ENCODE measurements around the gene BRD4.

The BRD4 gene

DNA sequence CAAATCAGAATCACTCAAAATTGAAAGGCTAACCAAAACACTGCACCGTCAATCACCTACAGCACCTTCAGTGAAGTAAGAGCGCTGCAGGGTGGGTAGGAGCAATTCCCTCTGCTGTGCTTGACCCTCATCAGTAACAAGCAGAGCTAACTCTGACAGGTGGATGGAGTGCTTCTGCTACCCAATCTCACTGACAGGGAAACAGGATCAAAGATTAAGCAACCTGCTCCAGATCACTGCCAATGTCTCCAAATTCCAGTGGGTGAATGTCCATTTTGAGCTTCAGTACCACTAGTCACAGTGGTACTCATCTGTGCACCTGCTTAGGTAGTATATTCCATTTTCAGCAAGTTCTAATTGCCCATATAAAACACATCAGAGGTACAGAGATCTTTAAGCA is 25.2 kb downstream of the BRD4 start:
- DNase-seq = no peak

GRCh38 chr19:15305582-15306334 is 26.6 kb downstream of the BRD4 start:
- no peak for DNase-seq

DNA sequence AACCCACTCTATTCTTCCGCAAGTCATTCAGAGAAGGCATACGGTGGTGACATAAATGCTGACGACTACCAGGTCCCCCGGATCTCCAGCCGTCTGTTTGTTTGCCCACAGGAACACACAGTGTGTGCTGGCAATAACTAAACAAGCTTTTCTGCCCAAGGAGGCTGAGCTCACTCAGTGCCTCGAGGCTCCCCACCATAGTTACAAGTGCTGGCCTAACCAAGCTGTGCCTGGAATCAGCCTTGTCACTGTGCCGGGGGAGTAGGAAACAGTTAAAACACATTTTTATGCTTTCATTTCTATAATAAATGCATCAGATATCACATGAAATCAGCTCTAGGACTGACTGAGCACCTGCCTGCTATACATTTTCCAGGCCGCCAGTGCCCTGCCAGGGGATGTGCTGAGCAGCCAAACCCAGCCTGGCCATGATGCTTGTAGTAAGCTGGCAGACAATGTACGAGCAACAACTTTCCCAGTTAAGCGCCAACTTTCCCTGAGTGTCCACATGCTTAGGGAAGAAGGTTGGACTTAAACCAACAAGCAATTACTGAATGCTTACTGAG is 28.1 kb downstream of the BRD4 start:
- DNase-seq = no peak

GRCh38 chr19:15303105-15303780 is 29.1 kb downstream of the BRD4 start:
- no peak for DNase-seq

DNA sequence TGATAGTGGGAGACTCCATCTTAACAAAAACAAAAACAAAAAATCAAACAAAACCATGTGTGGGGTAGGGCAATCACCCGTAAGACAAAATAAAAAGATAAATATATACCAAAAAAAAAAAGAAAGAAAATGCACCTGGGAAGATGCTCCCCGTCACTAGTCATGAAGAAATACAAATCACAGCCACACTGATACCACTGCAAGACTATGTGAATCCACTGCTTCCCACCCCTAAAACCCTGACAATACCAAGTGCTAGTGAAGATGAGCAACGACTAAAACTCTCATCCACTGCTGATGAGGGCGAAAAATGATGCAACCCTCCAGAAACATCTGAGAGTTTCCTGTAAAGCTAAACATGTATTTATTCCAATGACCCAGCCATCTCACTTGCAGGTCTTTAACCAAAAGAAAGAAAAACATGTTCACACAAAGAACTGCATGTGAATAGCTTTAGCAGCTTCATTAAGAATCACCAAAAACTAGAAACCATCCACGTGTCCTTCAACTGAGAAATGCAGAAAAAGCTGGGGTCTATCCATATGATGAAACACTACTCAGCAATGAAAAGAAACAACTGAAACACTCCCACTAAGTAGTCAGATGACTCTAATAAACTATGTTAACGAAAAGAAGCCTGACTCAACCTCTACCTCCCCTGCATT is 31.7 kb downstream of the BRD4 start:
- DNase-seq = no peak

- no peak for DNase-seq
Observed at GRCh38 chr19:15299568-15300409, 32.5 kb downstream of the BRD4 start.

- DNase-seq = no peak
Observed at GRCh38 chr19:15298847-15299567, 33.3 kb downstream of the BRD4 start.

DNA sequence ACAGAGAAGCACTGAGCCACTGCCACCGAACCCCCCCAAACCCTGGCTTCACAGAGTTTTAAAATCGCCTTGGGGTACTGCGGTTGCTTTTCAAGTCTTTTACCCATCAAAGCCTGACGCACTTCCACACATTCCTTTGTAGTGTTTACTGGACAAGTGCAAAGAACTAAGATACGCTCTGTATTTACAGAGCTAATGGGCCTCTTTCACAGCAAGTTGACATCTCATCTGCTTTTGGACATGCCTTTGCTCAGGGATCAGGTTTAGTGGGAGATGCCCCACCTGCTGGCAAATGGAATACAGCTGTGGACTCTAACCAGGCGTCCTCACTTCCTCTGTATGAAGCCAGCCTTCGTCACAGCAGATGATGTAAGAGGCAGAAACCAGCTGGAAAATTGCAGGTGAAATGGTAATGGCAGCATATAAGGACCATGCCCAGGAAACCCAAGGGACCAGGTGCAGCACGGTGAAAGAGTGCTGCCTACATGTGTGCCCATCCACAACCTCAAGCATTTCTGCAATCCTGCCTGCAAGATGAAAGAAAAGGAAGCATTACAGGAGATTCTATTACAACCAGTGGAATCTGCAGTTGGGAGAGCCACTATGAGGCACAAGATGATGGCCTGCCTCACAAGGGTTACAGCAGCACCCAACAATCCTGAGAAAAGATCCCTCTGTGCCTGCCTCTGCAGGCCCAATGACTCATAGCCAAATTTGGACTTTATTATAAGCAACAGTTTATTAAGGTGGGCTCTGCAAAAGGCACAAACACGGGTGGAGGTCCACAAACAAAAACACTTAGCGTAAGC is 34.7 kb downstream of the BRD4 start:
- DNase-seq = peak; percentile 27

GRCh38 chr19:15296841-15297415 is 35.4 kb downstream of the BRD4 start:
- no peak for DNase-seq

DNA sequence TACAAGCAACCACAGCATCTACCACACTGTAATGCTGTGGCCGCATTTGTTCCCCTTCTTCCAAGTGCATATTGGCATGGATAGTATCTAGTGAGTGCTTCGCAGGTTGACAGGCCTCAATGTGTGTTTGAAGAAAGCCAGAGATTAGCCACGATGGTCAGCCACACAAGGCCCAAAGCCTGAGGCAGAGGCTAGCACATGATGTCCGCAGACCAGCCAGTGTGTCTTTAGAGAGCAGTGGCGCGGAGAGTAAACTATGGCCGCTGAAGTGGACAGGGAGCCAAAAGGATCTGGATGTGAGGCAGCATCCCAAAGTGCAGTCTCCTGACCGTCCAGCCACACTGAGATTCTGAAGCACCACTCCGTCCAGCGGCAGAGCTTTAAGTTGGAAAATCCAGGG is 36.0 kb downstream of the BRD4 start:
- no peak for DNase-seq

DNA sequence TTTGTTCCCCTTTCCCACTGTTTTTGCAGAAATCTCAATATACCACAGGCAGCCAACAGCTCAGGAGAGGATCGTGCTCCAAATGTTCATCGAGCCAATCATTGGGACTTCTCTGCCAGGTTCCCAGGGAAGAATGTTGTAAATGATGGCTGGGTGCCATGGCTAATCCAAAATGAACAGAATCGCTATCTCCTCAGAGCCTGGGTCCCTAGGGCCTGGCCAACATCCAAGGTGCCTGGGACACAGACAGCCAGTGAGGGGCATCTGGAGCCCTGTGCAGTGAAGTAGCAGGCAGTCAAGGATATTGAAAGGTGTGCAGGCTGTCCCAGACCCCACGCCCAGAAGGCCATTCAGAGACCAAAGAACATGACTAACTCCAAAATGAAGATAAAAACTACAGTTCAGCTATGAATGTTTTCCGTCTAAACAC is 37.8 kb downstream of the BRD4 start:
- no peak for DNase-seq

DNA sequence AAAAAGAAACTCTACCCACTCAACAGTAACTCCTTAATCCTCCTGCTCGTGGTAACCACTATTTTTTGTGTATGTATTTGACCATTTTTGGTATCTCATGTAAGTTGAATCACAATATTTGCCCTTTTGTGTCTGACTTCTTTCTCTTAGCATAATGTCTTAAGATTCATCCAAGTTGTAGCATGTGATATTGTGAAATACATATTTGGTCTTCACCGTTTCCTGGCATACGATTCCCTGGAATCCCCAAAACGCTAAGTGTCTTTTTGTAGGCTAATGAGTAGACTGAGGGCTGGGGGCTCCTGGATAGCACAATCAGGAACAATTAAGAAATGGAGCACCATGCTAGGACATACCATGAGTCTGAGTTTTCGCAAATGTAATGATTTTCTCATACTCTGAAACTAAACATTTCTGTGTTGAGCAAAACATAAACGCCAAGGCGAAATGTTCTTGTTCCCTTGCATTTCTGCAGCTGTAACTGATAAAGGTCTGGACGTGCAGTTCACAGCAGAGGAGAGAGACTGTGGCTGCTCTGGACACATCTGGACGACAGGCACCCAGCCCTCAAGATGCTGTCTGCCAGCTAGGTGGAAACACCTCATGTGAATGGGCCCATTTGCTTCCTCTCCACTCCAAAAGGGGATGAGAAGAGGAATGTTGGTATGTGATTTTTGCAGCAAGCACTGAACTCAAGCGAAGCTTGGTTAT is 38.4 kb downstream of the BRD4 start:
- DNase-seq = no peak

DNA sequence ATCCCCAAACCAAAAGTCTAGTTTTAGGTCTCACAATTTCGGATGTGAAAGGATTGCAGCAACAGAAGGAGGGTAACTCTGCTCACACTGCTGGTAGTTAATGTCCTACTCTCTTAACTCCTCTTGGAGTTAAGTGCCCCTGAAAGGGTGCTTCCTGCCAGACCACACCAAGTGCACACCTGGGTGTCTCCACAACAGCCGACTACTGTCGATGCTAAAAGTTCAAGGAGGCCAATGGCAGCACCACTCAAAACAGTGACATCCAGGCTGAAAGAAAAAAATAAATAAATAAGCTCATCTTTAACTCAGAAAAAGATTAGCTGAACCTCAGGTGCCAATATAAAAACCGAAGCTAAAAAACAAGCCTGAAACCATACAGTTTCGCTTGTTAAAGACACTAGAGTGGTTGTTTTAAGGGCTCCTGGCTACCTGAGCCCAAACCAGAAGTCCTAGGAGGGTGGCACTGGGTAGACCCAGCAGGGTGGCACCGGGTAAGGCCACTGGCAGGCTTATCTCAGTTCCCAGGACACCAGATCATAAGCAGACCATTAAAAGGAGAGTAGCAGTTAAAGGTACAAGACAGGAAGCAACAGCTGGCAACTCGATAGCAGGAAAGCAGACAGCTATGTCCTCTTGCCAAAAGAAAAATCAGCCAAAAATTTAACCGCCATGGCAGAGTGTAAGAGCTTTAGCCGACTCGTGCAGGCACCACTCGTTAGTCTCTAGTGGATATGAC is 39.3 kb downstream of the BRD4 start:
- DNase-seq = no peak

DNA sequence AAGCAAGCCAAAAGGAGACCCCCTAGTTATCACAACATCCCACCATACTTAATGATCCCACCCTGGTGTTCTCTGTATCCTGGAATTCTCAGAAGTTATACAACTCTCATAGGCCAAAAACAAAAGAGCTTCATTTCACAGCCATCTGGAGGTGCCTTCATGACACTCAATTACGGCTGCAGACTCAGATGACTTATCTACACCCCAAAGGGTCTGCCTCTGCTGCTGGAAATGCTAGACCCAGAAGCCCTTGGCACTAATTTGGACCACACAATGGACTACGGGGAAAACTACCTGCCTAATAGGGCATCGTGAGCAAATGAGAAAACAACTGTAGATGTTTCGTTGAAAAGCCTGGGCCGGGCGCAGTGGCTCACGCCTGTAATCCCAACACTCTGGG is 40.2 kb downstream of the BRD4 start:
- DNase-seq = no peak

DNA sequence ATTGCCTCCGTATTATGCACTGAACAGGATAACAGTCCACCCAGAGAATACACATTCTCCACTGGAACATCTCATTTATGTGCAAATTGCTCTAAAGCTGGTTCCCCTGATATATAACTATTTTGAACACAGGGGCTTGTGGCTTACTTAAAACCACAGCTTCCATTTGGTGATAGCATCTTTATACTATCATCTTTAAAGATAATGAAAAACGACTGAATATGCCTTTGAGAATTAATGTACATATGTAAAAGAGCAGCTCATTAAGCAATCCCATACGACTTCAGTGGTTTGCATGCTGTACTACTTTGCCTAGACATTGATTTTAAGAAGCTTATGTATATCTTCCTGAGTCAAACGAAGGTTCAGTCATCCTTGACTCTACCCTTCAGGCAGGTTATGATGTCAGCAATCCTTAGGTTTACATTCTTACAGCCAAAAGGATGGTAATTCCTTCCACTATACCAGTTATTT is 40.8 kb downstream of the BRD4 start:
- no peak for DNase-seq

GRCh38 chr19:15291089-15291488 is 41.2 kb downstream of the BRD4 start:
- no peak for DNase-seq

GRCh38 chr19:15290166-15290565 is 42.2 kb downstream of the BRD4 start:
- DNase-seq = no peak

DNA sequence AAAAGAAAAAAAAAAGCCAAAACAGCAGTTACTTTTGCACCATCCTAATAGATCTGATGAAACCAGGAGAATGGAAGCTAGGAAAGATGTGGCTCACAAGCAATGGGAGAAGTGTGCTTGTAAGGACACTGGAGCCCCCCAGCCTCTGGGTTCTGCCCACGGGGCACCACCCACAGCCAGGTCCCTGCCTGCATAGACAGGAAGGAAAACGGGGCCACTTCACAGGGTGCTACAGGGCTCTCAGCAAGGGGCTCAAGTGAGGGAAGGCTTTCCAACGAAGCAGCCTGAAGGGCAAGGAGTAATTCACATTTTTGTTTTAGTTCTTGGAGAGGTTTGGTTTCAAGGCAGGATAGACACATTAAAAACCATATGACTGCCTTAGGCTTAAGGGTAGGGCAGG is 42.7 kb downstream of the BRD4 start:
- DNase-seq = peak; percentile 18
